GM18507 (cell line): ENCODE data around the gene ABCC5.

Source experiments
- DNase-seq: peaks from one replicate; pipeline ENCODE4 v3.0.0; 2011; ENCODE audit warnings: low read depth; ENCODE audit not compliant: insufficient read length; ENCODE audit errors: extremely low spot score
- FAIRE-seq: peaks from 2 replicates; lab custom pipeline; 2011; peaks lifted over from hg19 to GRCh38; lab: Jason Lieb, UNC

ABCC5 gene

GRCh38 chr3:183937601-183938286 is 79.9 kb downstream of the ABCC5 start:
- DNase-seq (no peak), FAIRE-seq (no peak)

GRCh38 chr3:183933160-183933559 is 84.5 kb downstream of the ABCC5 start:
- no peak for DNase-seq
- no peak for FAIRE-seq

- FAIRE-seq: no peak
- DNase-seq: no peak
Observed at GRCh38 chr3:183931881-183932280, 85.8 kb downstream of the ABCC5 start.

GRCh38 chr3:183930086-183930485 is 87.6 kb downstream of the ABCC5 start:
- FAIRE-seq: no peak
- DNase-seq: no peak

- DNase-seq: no peak
- no peak for FAIRE-seq
Observed at GRCh38 chr3:183927059-183927458, 90.6 kb downstream of the ABCC5 start.

- FAIRE-seq: no peak
- no peak for DNase-seq
Observed at GRCh38 chr3:183924956-183925355, 92.7 kb downstream of the ABCC5 start.

- no peak for DNase-seq
- FAIRE-seq: no peak
Observed at GRCh38 chr3:183924543-183924942, 93.1 kb downstream of the ABCC5 start.

- FAIRE-seq (no peak), DNase-seq (no peak)
Observed at GRCh38 chr3:183922421-183922820, 95.3 kb downstream of the ABCC5 start.

- DNase-seq (no peak), FAIRE-seq (no peak)
Observed at GRCh38 chr3:183921096-183921495, 96.6 kb downstream of the ABCC5 start.

GRCh38 chr3:183920416-183920815 is 97.3 kb downstream of the ABCC5 start:
- FAIRE-seq: no peak

GRCh38 chr3:183918178-183918577 is 99.5 kb downstream of the ABCC5 start:
- DNase-seq: no peak
- FAIRE-seq: no peak

More at GRCh38 chr3:183920416-183920815, 97.3 kb downstream of the ABCC5 start:
- no peak for DNase-seq

- FAIRE-seq: no peak
- DNase-seq: no peak
Observed at GRCh38 chr3:183917776-183918175, 99.9 kb downstream of the ABCC5 start.

GRCh38 chr3:183914856-183915255 is 102.8 kb downstream of the ABCC5 start:
- no peak for FAIRE-seq
- DNase-seq: no peak

- DNase-seq (no peak), FAIRE-seq (no peak)
Observed at GRCh38 chr3:183913580-183913920, 104.1 kb downstream of the ABCC5 start.

- no peak for FAIRE-seq
- no peak for DNase-seq
Observed at GRCh38 chr3:183912895-183913579, 104.6 kb downstream of the ABCC5 start.

- DNase-seq (no peak), FAIRE-seq (no peak)
Observed at GRCh38 chr3:183911763-183912506, 105.7 kb downstream of the ABCC5 start.

- no peak for DNase-seq
- FAIRE-seq: no peak
Observed at GRCh38 chr3:183911087-183911486, 106.6 kb downstream of the ABCC5 start.

GRCh38 chr3:183909030-183909600 is 108.6 kb downstream of the ABCC5 start:
- no peak for FAIRE-seq
- no peak for DNase-seq

- DNase-seq (no peak), FAIRE-seq (no peak)
Observed at GRCh38 chr3:183907911-183908331, 109.8 kb downstream of the ABCC5 start.

GRCh38 chr3:183907176-183907575 is 110.5 kb downstream of the ABCC5 start:
- no peak for DNase-seq
- no peak for FAIRE-seq
